ENCODE measurements around the gene PRKN. TPM values are rescaled to one million over a fixed set of nuclear protein-coding genes. Genes with fewer than 3 reads are reported as not detected.

The PRKN gene
- total and polyA plus RNA-seq, 9 of the 15 experiments (the other 6 are each of a cell fraction or from before 2014, with no cell fraction given) = 0.03 to 0.96 (median 0.15) TPM; not detected in 2

DNA sequence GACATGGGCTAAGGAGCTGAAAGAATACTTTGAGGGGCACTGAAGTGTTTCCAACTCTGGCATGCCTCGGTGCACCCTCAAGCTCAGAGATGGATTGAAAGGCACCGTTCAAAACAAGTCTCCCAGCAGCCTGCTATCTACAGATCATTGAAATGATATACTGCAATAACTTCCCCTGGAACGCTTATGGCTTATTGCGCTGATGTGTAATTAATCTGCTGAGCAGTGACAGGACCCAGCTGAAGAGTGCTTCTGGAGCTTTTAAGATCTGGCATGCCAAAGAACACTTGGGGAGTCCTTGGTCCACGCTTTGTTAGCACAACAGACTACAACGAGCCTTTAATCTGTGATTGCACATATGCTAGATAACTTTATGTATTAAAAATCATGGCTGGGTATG, 708.2 kb downstream of the PRKN start:
- ChIA-PET CTCF (ENCODE audit: low intra/inter-chr PET ratio) (no interaction called here), POLR2A (interaction anchor here (0.7 kb wide), 1 partner anchor 231 kb away, joined by 4 read pairs; no protein-coding TSS in a partner anchor)
- no peak for TF ChIP-seq MYBL2 (IDR thresholded peaks at IDR 0.05; ENCODE audit: low read depth)
- TF ChIP-seq MYBL2 (CRISPR knock-in tag; IDR thresholded peaks at IDR 0.05; ENCODE audit: borderline replicate concordance) = no peak
- TF ChIP-seq, protein P1, sequence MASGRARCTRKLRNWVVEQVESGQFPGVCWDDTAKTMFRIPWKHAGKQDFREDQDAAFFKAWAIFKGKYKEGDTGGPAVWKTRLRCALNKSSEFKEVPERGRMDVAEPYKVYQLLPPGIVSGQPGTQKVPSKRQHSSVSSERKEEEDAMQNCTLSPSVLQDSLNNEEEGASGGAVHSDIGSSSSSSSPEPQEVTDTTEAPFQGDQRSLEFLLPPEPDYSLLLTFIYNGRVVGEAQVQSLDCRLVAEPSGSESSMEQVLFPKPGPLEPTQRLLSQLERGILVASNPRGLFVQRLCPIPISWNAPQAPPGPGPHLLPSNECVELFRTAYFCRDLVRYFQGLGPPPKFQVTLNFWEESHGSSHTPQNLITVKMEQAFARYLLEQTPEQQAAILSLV (tag; IDR thresholded peaks at IDR 0.05) = no peak
- TF ChIP-seq ZSCAN29 (IDR thresholded peaks at IDR 0.05) = no peak
- TF ChIP-seq ZNF780A (CRISPR knock-in tag; IDR thresholded peaks at IDR 0.05) = no peak
- TF ChIP-seq ZNF408 (CRISPR knock-in tag; IDR thresholded peaks at IDR 0.05; ENCODE audit: low read depth) = no peak
- TF ChIP-seq PHF21A (IDR thresholded peaks at IDR 0.05; ENCODE audit: borderline replicate concordance, low read depth) = no peak
- TF ChIP-seq THRAP3 (IDR thresholded peaks at IDR 0.05; ENCODE audit: borderline replicate concordance) = no peak
- TF ChIP-seq ZNF140 (CRISPR knock-in tag; IDR thresholded peaks at IDR 0.05) = no peak
- no peak for TF ChIP-seq ETV6 (IDR thresholded peaks at IDR 0.05; ENCODE audit: borderline replicate concordance in 1 of 2, low read depth in 2 of 2, low read length in 1 of 2)
- no peak for TF ChIP-seq ETV6 (CRISPR knock-in tag; IDR thresholded peaks at IDR 0.05; ENCODE audit: borderline replicate concordance)
- TF ChIP-seq HLTF (IDR thresholded peaks at IDR 0.05) = no peak
- TF ChIP-seq ZBTB7A (IDR thresholded peaks at IDR 0.05; ENCODE audit: borderline replicate concordance, control insufficient read depth, low read depth, low read length) = no peak
- no peak for TF ChIP-seq MCM2 (IDR thresholded peaks at IDR 0.05; ENCODE audit: low read depth)
- TF ChIP-seq CEBPB (tag; IDR thresholded peaks at IDR 0.05) = no peak
- no peak for TF ChIP-seq LEF1 (IDR thresholded peaks at IDR 0.05)
- Histone ChIP-seq H3K4me3 (no peak overlapping the region), H3K27ac (ENCODE audit: extremely low read depth, low read depth, low read length) (no peak overlapping the region), H3K9ac (ENCODE audit: insufficient read depth in 1 of 2, low read depth in 2 of 2, low read length in 2 of 2) (no peak overlapping the region), H3K9me3 (replicated peaks; ENCODE audit: control insufficient read depth, insufficient read depth, low read depth, low read length) (no peaks in the 10 kb centered on the region), H4K20me1 (replicated peaks; ENCODE audit: control insufficient read depth, insufficient read depth, low read length) (no peaks in the 10 kb centered on the region), H3K4me1 (replicated peaks in 1 of 2; ENCODE audit: control insufficient read depth in 2 of 2, insufficient read depth in 2 of 2, low read length in 2 of 2) (no peaks in the 10 kb centered on the region), H2AFZ (ENCODE audit: low read depth, low read length) (no peak overlapping the region), H3K27me3 (ENCODE audit: control insufficient read depth in 2 of 2, insufficient read depth in 2 of 2, low read length in 2 of 2) (no peaks in the 10 kb centered on the region), H3K9me1 (ENCODE audit: control insufficient read depth, insufficient read depth, low read length) (no peaks in the 10 kb centered on the region), H3K36me3 (ENCODE audit: control insufficient read depth, insufficient read depth, low read length) (no peaks in the 10 kb centered on the region), H3K4me2 (ENCODE audit: insufficient read depth, low read length) (no peak overlapping the region), H3K79me2 (ENCODE audit: control insufficient read depth, insufficient read depth, low read length) (no peaks in the 10 kb centered on the region)
- FAIRE-seq (no peak), DNase-seq (ENCODE audit: extremely low read depth in 1 of 4, low spot score in 3 of 4) (no peak), ATAC-seq (no peak)
- no TSS peak for BruUV-seq (replicated peaks)
- WGBS (ENCODE audit: insufficient coverage, low coverage, missing lambda C conversion rate) = 2% methylated on average over 6 of the region's 6 CpGs
- intact Hi-C loops (cut with micrococcal nuclease) (no loop called here), in situ Hi-C loops (cut with MboI) (no loop called here)
